Renal pelvis (tissue), 4 donors: ENCODE results near the gene FBXO21. TPM values are rescaled to one million over a fixed set of nuclear protein-coding genes. Genes with fewer than 3 reads are reported as not detected.
"Not testable (repeated sequence)": the region's sequence is repeated elsewhere in the genome, so short reads cannot be mapped to it uniquely, and the experiment has no call there.

Experiments used
- DNase-seq: peaks from one replicate; pipeline ENCODE4 v3.0.0-alpha.2; 2013
- polyA plus RNA-seq, 3 donors: library from polyadenylated mRNA; unstranded; fragments of 120-200 nt; gene quantifications; one replicate each; pipeline ENCODE4 v1.2.1, GENCODE V29; 2013; ENCODE audit not compliant: insufficient read length in 3 of 3

Gene FBXO21
- polyA plus RNA-seq, 3 donors, result 57.4 to 71.8 (median 64.7) TPM

- DNase-seq, result no peak
These were observed 77.0 kb downstream of the FBXO21 start for GRCh38 chr12:117113231-117113630.

GRCh38 chr12:117111821-117112595 lies 78.3 kb downstream of the FBXO21 start:
- no peak for DNase-seq

GRCh38 chr12:117111386-117111785 lies 78.9 kb downstream of the FBXO21 start:
- no peak for DNase-seq

GRCh38 chr12:117109943-117110635 lies 80.2 kb downstream of the FBXO21 start:
- no peak for DNase-seq

- no peak for DNase-seq
These were observed 84.4 kb downstream of the FBXO21 start for GRCh38 chr12:117105902-117106301.

GRCh38 chr12:117104003-117104402 lies 86.3 kb downstream of the FBXO21 start:
- not testable (repeated sequence) for DNase-seq

- DNase-seq, result no peak
These were observed 87.5 kb downstream of the FBXO21 start for GRCh38 chr12:117102800-117103181.

- no peak for DNase-seq
These were observed 88.1 kb downstream of the FBXO21 start for GRCh38 chr12:117101953-117102799.

- no peak for DNase-seq
These were observed 89.2 kb downstream of the FBXO21 start for GRCh38 chr12:117100851-117101673.

- no peak for DNase-seq
These were observed 90.0 kb downstream of the FBXO21 start for GRCh38 chr12:117100251-117100650.

GRCh38 chr12:117098361-117099217 lies 91.7 kb downstream of the FBXO21 start:
- DNase-seq, result no peak

GRCh38 chr12:117098024-117098360 lies 92.3 kb downstream of the FBXO21 start:
- DNase-seq, result no peak

- DNase-seq, result no peak
These were observed 93.1 kb downstream of the FBXO21 start for GRCh38 chr12:117097159-117097558.

- no peak for DNase-seq
These were observed 93.7 kb downstream of the FBXO21 start for GRCh38 chr12:117096501-117097042.

GRCh38 chr12:117095191-117095590 lies 95.1 kb downstream of the FBXO21 start:
- not testable (repeated sequence) for DNase-seq

- no peak for DNase-seq
These were observed 96.2 kb downstream of the FBXO21 start for GRCh38 chr12:117093918-117094630.

GRCh38 chr12:117093431-117093830 lies 96.8 kb downstream of the FBXO21 start:
- DNase-seq, result no peak

- no peak for DNase-seq
These were observed 97.4 kb downstream of the FBXO21 start for GRCh38 chr12:117092886-117093285.

- DNase-seq, result no peak
These were observed 97.8 kb downstream of the FBXO21 start for GRCh38 chr12:117092511-117092780.
